ENCODE data around the gene LFNG.
"Not testable (repeated sequence)": the region's sequence is repeated elsewhere in the genome, so short reads cannot be mapped to it uniquely, and the experiment has no call there.

LFNG gene

GRCh38 chr7:2532199-2532772, 12.7 kb downstream of the LFNG start:
- H2AFZ ChIP-seq (ENCODE audit: low read depth, low read length); H4K20me1 ChIP-seq (ENCODE audit: insufficient read depth, low read length); H3K9me3 ChIP-seq (ENCODE audit: insufficient read depth, low read length); H3K79me2 ChIP-seq (ENCODE audit: low read length); H3K4me2 ChIP-seq (ENCODE audit: low read length); H3K9ac ChIP-seq (ENCODE audit: low read length); H3K36me3 ChIP-seq (replicated peaks; ENCODE audit: low read depth, low read length); H3K4me3 ChIP-seq (ENCODE audit: low read length); H3K27me3 ChIP-seq (ENCODE audit: low read depth, low read length); H3K27ac ChIP-seq (ENCODE audit: low read length): not testable (repeated sequence)
- peaks cover 38% of the 10 kb centered on the region for H3K4me1 ChIP-seq (ENCODE audit: low read length)

DNA sequence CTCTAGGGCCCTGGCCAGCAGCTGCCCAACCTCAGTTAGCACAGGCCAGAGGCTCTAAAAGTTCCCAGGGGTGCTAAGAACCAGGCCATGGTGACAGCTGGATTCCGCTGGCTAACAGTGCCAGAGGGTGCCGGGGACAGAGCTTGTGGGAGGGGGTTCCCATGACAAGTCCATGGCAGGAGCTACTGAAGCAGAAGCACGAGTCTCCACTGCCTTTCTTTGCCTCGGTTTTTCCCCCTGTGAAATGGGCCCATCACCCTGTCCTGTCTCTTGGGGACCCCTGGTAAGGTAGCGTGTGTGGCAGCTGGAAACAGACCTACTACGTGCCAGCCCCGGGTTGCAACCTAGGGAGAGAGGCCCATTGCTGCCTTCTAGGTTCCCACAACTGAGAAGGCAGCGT, 13.2 kb downstream of the LFNG start:
- not testable (repeated sequence) for H2AFZ ChIP-seq (ENCODE audit: low read depth, low read length); H3K4me2 ChIP-seq (ENCODE audit: low read length); H3K9ac ChIP-seq (ENCODE audit: low read length); H3K4me3 ChIP-seq (ENCODE audit: low read length); H3K27me3 ChIP-seq (ENCODE audit: low read depth, low read length); H3K36me3 ChIP-seq (replicated peaks; ENCODE audit: low read depth, low read length); H4K20me1 ChIP-seq (ENCODE audit: insufficient read depth, low read length); H3K79me2 ChIP-seq (ENCODE audit: low read length); H3K27ac ChIP-seq (ENCODE audit: low read length); H3K9me3 ChIP-seq (ENCODE audit: insufficient read depth, low read length)
- peaks cover 32% of the 10 kb centered on the region for H3K4me1 ChIP-seq (ENCODE audit: low read length)

- not testable (repeated sequence) for H3K27me3 ChIP-seq (ENCODE audit: low read depth, low read length); H3K36me3 ChIP-seq (replicated peaks; ENCODE audit: low read depth, low read length); H3K4me3 ChIP-seq (ENCODE audit: low read length); H3K27ac ChIP-seq (ENCODE audit: low read length); H4K20me1 ChIP-seq (ENCODE audit: insufficient read depth, low read length); H3K9me3 ChIP-seq (ENCODE audit: insufficient read depth, low read length); H2AFZ ChIP-seq (ENCODE audit: low read depth, low read length); H3K4me2 ChIP-seq (ENCODE audit: low read length); H3K79me2 ChIP-seq (ENCODE audit: low read length); H3K9ac ChIP-seq (ENCODE audit: low read length)
- peaks cover 25% of the 10 kb centered on the region for H3K4me1 ChIP-seq (ENCODE audit: low read length)
Measured at GRCh38 chr7:2533566-2533965, 14.0 kb downstream of the LFNG start.

- peaks cover 19% of the 10 kb centered on the region for H3K4me1 ChIP-seq (ENCODE audit: low read length)
- not testable (repeated sequence) for H3K27ac ChIP-seq (ENCODE audit: low read length); H3K27me3 ChIP-seq (ENCODE audit: low read depth, low read length); H4K20me1 ChIP-seq (ENCODE audit: insufficient read depth, low read length); H3K9ac ChIP-seq (ENCODE audit: low read length); H3K9me3 ChIP-seq (ENCODE audit: insufficient read depth, low read length); H3K4me3 ChIP-seq (ENCODE audit: low read length); H3K79me2 ChIP-seq (ENCODE audit: low read length); H3K4me2 ChIP-seq (ENCODE audit: low read length); H2AFZ ChIP-seq (ENCODE audit: low read depth, low read length); H3K36me3 ChIP-seq (replicated peaks; ENCODE audit: low read depth, low read length)
Measured at GRCh38 chr7:2534214-2534613, 14.6 kb downstream of the LFNG start.

DNA sequence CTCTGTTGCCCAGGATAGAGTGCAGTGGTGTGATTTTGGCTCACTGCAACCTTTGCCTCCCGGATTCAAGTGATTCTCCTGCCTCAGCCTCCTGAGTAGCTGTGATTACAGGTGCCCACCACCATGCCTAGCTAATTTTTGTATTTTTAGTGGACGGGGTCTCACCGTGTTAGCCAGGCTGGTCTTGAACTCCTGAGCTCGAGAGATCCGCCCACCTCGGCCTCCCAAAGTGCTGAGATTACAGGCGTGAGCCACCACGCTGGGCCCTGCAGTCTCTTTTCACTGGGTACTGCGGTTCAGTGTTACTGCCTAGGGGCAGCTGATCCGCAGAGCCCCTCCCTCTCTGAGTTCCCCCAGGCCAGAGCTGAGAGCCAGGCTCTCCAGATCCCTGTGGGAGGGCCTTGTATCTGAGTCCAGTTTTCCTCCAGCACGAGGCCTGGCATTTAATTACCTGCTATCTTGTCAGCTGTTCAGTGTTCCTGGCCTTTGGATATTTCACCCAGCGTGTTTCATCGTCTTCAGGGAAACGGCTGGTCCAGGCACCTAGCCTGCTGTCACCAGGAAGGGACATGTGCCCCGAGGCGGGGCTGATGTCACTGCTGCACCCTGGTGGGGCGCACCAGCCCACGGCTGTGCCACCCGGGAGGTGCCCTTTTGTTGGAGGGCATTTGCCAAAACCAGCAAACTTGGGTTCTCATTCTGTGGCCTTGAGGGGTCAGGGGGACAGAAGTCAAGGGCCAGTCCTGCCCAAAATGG, 16.5 kb downstream of the LFNG start:
- not testable (repeated sequence) for H3K79me2 ChIP-seq (ENCODE audit: low read length); H3K9me3 ChIP-seq (ENCODE audit: insufficient read depth, low read length); H3K4me2 ChIP-seq (ENCODE audit: low read length); H3K4me1 ChIP-seq (ENCODE audit: low read length); H3K27ac ChIP-seq (ENCODE audit: low read length); H4K20me1 ChIP-seq (ENCODE audit: insufficient read depth, low read length); H3K4me3 ChIP-seq (ENCODE audit: low read length); H2AFZ ChIP-seq (ENCODE audit: low read depth, low read length); H3K27me3 ChIP-seq (ENCODE audit: low read depth, low read length); H3K9ac ChIP-seq (ENCODE audit: low read length); H3K36me3 ChIP-seq (replicated peaks; ENCODE audit: low read depth, low read length)

DNA sequence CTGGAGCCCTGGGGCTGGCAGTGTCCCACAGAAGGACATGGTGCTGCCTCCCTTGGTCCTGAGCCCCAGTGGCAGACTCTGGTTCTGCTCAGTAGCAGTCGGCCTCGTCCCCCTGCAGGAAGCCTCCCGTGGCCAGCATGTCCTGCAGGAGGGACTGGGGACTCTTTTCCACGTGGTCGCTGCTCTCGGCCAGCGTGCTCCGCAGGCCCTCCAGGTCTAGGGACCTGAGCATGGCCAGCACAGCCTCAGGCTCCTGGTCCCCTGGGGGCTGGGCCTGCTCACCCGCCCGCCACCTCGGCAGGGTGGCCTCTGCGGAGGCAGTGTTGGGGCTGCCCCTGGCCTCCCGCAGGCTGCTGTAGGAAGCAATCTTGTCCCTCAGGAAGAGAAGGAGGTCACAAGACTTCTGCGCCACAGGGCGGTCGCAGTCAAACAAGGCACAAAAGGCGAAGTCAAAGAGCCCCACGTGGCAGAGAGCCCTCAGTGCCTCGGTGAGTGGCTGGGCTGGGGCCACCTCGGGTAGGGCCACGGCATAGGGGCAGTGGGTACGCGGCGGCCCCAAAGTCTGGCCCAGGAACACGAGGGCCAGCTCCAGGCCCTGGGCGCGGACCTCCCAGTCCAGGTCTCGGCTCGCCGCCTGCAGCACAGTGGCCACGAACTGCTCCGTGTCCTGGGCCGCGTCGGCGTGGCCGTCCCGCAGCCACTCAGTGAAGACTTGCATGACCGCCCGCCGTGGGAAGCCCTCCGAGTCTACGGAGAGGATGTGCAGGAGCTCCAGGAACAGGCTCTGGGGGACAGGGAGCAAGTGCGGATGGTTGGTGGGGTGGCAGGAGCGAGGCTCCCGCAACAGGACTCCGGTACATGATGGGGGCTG, 18.6 kb downstream of the LFNG start:
- Histone ChIP-seq H3K79me2 (ENCODE audit: low read length) (no peaks in the 10 kb centered on the region), H3K4me3 (ENCODE audit: low read length) (no peak overlapping the region), H3K36me3 (replicated peaks; ENCODE audit: low read depth, low read length) (peaks cover 6% of the 10 kb centered on the region), H2AFZ (ENCODE audit: low read depth, low read length) (no peak overlapping the region), H3K4me2 (ENCODE audit: low read length) (no peak overlapping the region), H3K9me3 (ENCODE audit: insufficient read depth, low read length) (no peaks in the 10 kb centered on the region), H4K20me1 (ENCODE audit: insufficient read depth, low read length) (no peaks in the 10 kb centered on the region), H3K4me1 (ENCODE audit: low read length) (no peaks in the 10 kb centered on the region), H3K27ac (ENCODE audit: low read length) (no peak overlapping the region), H3K9ac (ENCODE audit: low read length) (no peak overlapping the region), H3K27me3 (ENCODE audit: low read depth, low read length) (no peaks in the 10 kb centered on the region)
- TF ChIP-seq, protein P1, sequence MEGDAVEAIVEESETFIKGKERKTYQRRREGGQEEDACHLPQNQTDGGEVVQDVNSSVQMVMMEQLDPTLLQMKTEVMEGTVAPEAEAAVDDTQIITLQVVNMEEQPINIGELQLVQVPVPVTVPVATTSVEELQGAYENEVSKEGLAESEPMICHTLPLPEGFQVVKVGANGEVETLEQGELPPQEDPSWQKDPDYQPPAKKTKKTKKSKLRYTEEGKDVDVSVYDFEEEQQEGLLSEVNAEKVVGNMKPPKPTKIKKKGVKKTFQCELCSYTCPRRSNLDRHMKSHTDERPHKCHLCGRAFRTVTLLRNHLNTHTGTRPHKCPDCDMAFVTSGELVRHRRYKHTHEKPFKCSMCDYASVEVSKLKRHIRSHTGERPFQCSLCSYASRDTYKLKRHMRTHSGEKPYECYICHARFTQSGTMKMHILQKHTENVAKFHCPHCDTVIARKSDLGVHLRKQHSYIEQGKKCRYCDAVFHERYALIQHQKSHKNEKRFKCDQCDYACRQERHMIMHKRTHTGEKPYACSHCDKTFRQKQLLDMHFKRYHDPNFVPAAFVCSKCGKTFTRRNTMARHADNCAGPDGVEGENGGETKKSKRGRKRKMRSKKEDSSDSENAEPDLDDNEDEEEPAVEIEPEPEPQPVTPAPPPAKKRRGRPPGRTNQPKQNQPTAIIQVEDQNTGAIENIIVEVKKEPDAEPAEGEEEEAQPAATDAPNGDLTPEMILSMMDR (IDR thresholded peaks at IDR 0.05; ENCODE audit: low read depth, low read length), result no peak
- no peak for TF ChIP-seq EZH2phosphoT487 (IDR thresholded peaks at IDR 0.05; ENCODE audit: low read depth)
